H54 (cell line): ENCODE results near the gene RAB14.

ENCODE experiments used
- DNase-seq: peaks from one replicate; pipeline ENCODE4 v3.0.0; 2011; ENCODE audit warnings: low spot score, mixed read lengths; ENCODE audit not compliant: insufficient read length
- FAIRE-seq: peaks from 3 replicates; lab custom pipeline; 2011; peaks lifted over from hg19 to GRCh38; lab: Jason Lieb, UNC
- POLR2A ChIP-seq: IDR thresholded peaks from 2 replicates; pipeline ENCODE4 v1.6.1; 2011; ENCODE audit warnings: low read depth, mild to moderate bottlenecking, low read length

The RAB14 gene

DNA sequence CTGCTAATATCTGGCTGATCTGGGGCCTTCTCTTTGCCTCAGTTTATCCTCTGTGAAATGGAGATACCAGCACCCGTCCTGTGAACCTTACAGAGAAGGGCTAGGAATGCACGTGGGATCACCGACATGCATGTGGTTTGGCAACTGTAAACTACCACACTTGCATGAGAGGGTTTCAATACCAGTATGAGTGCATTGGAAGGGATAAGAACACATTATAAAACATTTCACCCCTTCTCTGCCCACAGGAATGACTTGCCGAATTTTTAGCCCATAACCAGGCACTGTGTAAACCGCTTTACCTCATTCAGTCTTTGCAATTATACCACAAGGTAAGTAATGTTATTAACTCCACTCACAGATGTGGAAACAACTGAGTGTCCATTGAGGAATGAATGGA, 8.9 kb upstream of the RAB14 start:
- DNase-seq = no peak
- FAIRE-seq = no peak
- TF ChIP-seq POLR2A = no peak

DNA sequence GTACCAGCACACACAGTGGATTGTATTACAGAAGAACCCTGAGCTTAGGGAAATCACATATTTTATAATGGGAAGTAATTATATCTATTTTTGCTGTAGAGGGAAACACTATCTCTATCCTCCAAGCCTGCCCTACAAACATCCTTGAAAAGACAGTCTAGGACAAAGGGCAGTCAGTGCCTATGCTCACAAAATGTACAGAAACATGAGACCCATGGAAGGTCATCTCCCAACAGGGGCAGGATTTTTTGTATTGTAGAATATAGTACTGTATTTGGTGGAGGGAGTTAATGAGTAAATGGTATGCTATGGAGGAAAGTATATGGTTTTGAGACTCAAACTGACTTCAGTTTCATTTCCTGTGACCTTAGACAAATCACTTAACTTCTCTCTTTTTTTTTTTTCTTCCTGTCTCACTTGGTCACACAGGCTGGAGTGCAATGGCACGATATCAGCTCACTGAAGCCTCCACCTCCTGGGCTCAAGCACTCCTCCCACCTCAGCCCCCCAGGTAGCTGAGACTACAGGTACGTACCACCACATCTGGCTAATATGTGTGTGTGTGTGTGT, 5.8 kb upstream of the RAB14 start:
- TF ChIP-seq POLR2A = no peak
- no peak for FAIRE-seq

DNA sequence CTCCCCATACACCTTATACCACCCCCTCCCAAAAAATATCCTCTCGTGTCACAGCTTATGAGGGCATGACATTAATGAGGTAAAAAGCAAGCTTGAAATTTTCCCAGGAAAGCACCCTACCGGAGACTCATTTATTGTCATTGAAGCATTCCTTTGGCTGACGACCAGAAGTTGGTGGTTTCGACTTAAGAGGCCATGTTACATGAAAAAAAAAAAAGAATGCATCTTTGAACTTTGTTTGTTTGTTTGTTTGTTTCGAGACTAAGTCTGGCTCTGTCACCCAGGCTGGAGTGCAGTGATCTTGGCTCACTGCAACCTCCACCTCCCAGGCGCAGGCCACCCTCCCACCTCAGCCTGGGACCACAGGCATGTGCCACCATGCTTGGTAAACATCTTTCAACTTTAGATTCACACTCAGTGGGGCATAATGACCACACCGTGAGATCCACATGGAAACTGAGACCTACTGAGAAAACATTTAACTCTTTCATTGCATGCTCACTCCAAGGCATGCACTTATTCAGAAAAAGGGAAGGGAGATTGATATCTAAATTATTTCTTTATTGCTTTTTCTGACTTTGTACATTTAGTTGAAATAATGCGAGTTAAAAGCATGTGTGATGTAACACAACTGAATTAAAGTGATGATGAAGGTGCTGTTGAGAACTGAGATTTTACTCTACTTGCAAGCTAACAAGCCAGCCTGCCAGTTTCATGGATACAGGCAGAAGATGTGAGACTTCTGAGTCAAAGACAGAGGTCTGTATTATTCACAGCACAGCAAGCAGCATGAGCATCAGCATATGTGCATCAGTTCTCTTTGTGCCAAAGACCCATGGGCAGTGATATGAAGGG, 5.1 kb upstream of the RAB14 start:
- FAIRE-seq (no peak), DNase-seq (no peak)
- TF ChIP-seq POLR2A = no peak

More for the DNA sequence above, 5.8 kb upstream of the RAB14 start:
- DNase-seq = no peak

DNA sequence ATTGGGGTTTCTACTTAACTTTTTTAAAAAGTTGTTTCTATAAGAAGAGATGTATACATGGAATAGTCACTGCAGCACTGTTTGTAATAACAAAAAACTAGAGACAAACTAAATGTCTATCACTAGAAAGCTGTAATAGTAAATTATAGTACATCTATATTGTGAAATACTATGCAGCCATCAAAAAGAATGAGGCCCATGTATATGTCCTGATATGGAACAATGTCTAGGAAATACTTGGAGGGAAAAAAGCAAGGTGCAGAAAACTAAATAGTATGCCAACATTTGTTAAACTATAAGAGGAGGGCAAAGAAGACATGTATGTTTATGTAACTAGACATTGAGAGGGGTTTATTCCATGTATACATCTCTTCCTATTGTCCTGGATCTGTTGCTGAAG, 2.9 kb upstream of the RAB14 start:
- DNase-seq = no peak
- FAIRE-seq = no peak
- TF ChIP-seq POLR2A = no peak

GRCh38 chr9:121204121-121204520, 2.5 kb upstream of the RAB14 start:
- DNase-seq = no peak
- no peak for TF ChIP-seq POLR2A
- no peak for FAIRE-seq

DNA sequence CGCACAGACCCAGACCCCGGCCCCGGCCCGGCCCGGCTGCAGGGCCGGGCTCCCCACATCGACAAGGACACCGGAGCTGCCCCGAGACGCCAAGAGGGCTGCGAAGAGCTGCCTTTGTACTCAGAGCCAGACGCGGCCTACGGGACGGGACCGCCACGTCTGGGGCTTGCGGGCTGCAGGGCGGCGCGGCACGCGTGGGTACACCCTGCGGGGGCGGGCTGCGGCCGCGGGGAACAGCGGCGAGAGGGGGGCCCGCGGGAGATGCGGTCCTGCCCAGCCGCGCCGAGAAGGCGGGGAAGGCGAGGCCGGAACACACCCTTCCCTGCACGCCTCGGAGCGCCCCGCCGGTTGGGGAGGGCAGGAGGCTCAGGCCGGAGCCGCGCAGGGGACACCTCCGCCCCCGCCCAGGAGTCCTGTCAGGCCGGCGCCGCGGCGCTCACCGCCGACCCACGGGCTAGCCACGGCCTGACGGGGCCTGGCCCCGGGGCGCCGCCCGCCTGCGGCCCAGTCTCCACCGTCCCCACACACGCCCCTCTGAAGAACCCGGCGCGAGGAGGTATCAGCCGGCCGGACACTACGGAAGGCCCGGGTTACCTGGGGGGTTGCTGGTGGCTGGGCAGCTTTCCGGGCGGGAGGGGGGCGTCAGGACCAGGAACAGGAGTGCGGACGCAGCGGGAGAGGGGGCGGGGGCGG, 478 bp downstream of the RAB14 start:
- FAIRE-seq = no peak
- DNase-seq = peak; percentile 54
- no peak for TF ChIP-seq POLR2A

DNA sequence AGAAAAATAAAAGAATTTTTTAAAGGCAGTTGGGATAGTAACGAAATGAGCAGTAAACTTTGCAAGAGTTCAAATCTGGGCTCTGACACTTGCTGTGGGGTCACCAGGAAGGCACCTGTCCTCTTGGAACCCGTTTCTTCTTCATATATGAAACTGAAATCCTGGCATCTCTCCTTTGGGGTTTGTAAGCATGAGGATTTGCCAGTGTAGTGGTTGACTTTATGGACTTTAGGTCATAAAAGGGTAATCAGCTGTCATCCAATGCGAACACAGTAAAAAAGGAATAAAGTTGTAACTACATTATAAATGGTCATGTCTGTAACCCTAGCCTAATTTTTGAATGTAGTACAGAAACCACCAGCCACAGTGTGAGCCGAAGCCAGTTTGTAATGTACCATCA, 1.3 kb downstream of the RAB14 start:
- DNase-seq (no peak), FAIRE-seq (no peak)
- no peak for TF ChIP-seq POLR2A

GRCh38 chr9:121199921-121200320, 1.7 kb downstream of the RAB14 start:
- FAIRE-seq = peak; percentile 96
- TF ChIP-seq POLR2A = no peak
- DNase-seq = no peak

DNA sequence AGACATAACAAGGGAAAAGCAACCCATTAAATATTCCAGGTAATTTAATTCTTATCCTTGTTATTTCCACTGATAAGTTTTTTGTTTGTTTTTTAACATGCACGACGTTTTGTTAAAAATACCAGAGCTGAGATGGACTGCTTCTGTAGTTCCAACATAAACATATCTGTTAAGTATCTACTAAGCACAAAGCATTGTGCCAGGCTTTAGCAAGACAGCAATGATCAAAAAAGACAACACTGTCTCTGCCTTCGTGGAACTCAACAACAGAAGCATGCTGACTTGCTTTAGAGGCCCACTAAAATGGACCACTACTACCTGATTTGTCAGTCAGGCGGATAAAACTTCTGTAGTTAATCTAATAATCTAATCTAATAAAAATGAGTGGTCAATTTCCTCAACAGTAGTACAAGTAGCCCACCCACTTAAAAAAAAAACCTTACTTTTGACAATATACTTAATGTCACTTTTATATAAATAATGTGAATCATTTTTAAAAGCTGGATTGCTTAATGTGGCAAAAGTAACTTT, 3.1 kb downstream of the RAB14 start:
- FAIRE-seq = no peak
- no peak for TF ChIP-seq POLR2A
- no peak for DNase-seq

DNA sequence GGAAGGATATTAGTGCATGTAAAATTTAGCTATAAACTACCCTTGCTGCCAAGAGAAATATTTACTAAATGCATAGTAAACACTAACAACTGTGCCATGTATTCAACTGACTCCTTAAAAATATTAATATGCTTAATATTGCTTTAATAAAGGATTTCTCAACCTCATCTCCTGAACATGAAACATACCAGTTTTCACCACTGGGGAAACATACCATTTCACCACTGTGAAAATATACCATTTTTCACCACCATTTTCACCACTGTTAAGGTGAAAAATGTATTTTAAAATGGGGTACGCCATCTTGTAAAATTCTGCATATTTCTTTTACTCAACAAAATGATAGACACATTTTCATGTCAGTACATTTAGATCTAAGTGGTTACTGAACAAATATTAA, 4.5 kb downstream of the RAB14 start:
- no peak for FAIRE-seq
- DNase-seq = no peak
- TF ChIP-seq POLR2A = no peak

DNA sequence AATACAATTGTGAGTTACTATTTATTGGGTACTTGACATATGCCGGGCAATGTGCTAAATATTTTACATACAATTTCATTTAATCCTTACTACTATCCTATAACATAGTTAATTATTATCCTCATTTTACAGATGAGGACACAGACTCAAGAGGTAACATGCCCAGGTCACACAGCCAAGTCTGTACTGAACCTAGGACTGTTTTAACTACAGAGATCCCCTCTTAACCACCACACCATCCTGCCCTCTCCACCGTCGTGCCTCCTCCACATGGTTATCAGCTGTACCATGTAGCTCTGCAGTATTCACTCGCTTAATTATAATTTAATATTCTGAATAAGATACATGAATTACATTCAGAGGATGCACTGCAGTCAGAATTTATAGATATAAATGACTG, 5.3 kb downstream of the RAB14 start:
- TF ChIP-seq POLR2A = no peak
- no peak for DNase-seq
- FAIRE-seq = no peak

- FAIRE-seq (peak; percentile 92), DNase-seq (no peak)
- no peak for TF ChIP-seq POLR2A
Measured at GRCh38 chr9:121194730-121195129, 6.9 kb downstream of the RAB14 start.

- no peak for TF ChIP-seq POLR2A
- DNase-seq (no peak), FAIRE-seq (no peak)
Measured at GRCh38 chr9:121192959-121193640, 8.6 kb downstream of the RAB14 start.
